ENCODE results near the gene TBC1D3B. TPM values are rescaled to one million over a fixed set of nuclear protein-coding genes. Genes with fewer than 3 reads are reported as not detected.
A peak's percentile ranks its signal among the peaks of the same experiment; 100 is the strongest.

TBC1D3B gene
- total and polyA plus RNA-seq, 10 of the 15 experiments (the other 5 are each of a cell fraction or from before 2014, with no cell fraction given): 0.67 to 8.5 (median 1.7) TPM; not detected in 2

- TF ChIP-seq SMAD1 (IDR thresholded peaks at IDR 0.05; ENCODE audit: low read depth, partially characterized antibody) (peak; percentile 26), RUNX3 (IDR thresholded peaks at IDR 0.05; ENCODE audit: low read length) (peak; percentile 49; the same call in 1 of the 2 replicates), ZNF274 (IDR thresholded peaks at IDR 0.05; ENCODE audit: insufficient read depth, insufficient read length) (no peak), YBX1 (IDR thresholded peaks at IDR 0.05) (no peak), ZNF24 (IDR thresholded peaks at IDR 0.05) (no peak), IRF3 (IDR thresholded peaks at IDR 0.05) (no peak), JUNB (IDR thresholded peaks at IDR 0.05) (peak; percentile 70), KDM1A (IDR thresholded peaks at IDR 0.05; ENCODE audit: borderline replicate concordance) (no peak), IRF5 (IDR thresholded peaks at IDR 0.05; ENCODE audit: borderline replicate concordance) (no peak), BCLAF1 (IDR thresholded peaks at IDR 0.05) (no peak), TCF7 (IDR thresholded peaks at IDR 0.05; ENCODE audit: borderline replicate concordance) (0 out of 2 replicates have a peak, but pooled peaks have one; percentile 15), ASH2L (IDR thresholded peaks at IDR 0.05; ENCODE audit: borderline replicate concordance, low read depth) (no peak), LARP7 (IDR thresholded peaks at IDR 0.05) (no peak), SPI1 (IDR thresholded peaks at IDR 0.05; ENCODE audit: borderline replicate concordance, insufficient read depth, low read depth, low read length) (peak; percentile 2; the same call in 1 of the 2 replicates), MXI1 (IDR thresholded peaks at IDR 0.05; ENCODE audit: low read depth, low read length) (no peak; the same call in 1 of the 2 replicates), MAX (IDR thresholded peaks at IDR 0.05; ENCODE audit: low read depth, low read length) (no peak), POLR2AphosphoS5 (IDR thresholded peaks at IDR 0.05; ENCODE audit: low read length) (no peak), CHD2 (IDR thresholded peaks at IDR 0.05; ENCODE audit: borderline replicate concordance, low read depth, low read length) (no peak), RAD21 (IDR thresholded peaks at IDR 0.05; ENCODE audit: insufficient read depth, low read depth, low read length) (no peak)
- TF ChIP-seq, protein P1, sequence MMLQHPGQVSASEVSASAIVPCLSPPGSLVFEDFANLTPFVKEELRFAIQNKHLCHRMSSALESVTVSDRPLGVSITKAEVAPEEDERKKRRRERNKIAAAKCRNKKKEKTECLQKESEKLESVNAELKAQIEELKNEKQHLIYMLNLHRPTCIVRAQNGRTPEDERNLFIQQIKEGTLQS (IDR thresholded peaks at IDR 0.05; ENCODE audit: borderline replicate concordance, extremely low read depth, low read depth, low read length): no peak
Measured at GRCh38 chr17:36117505-36118382, 58.7 kb downstream of the TBC1D3B start (continued).
